Measurements from ENCODE around the gene JUN. TPM values are rescaled to one million over a fixed set of nuclear protein-coding genes. Genes with fewer than 3 reads are reported as not detected.

Gene JUN
- total RNA-seq, 1 donor from 2014 or later, result 89.6 TPM

DNA sequence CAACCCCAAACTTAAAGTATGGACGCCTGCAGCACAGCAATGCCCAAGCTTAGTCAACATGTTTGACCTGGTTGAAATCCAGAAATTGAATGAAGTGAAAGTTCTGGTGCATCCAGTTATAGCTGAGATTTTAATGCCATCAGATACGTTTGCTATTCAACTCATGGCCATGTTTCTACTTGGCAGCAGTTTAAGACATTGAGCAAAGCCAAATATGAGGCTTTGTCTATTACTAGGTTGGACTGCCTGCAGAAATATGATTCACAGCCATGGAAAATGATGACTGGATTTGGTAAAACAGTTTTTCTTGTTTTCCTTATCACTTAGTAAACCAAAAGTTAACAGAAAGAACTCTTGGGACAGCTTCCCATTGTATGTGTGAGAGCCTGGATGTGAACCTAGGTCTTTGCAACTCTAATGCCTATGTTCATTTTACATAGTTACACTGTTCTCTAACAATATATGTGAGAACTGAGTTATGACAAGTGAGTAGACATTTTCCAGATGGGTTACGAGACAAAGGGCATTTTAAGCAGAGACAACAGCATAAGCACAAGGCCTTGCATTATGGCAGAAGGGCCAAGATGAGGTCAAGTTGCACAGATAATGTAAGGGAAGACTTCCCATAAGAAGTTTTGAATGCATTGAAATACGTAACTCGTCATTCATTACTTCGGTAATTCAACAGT, 51.6 kb downstream of the JUN start:
- H3K4me3 ChIP-seq (ENCODE audit: low read depth, low read length), result no peak overlapping the region
- no peak for DNase-seq (ENCODE audit: low read depth)
- TF ChIP-seq, protein P1, sequence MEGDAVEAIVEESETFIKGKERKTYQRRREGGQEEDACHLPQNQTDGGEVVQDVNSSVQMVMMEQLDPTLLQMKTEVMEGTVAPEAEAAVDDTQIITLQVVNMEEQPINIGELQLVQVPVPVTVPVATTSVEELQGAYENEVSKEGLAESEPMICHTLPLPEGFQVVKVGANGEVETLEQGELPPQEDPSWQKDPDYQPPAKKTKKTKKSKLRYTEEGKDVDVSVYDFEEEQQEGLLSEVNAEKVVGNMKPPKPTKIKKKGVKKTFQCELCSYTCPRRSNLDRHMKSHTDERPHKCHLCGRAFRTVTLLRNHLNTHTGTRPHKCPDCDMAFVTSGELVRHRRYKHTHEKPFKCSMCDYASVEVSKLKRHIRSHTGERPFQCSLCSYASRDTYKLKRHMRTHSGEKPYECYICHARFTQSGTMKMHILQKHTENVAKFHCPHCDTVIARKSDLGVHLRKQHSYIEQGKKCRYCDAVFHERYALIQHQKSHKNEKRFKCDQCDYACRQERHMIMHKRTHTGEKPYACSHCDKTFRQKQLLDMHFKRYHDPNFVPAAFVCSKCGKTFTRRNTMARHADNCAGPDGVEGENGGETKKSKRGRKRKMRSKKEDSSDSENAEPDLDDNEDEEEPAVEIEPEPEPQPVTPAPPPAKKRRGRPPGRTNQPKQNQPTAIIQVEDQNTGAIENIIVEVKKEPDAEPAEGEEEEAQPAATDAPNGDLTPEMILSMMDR (conservative IDR thresholded peaks at IDR 0.05; ENCODE audit: low read depth, low read length), result no peak

Other genes starting within 250 kb of the JUN start
- 14.7 and 16.1 TPM in 2 replicates for gene OMA1, start 237.3 kb downstream of the JUN start, total RNA-seq
- 91.7 and 219 TPM in 2 replicates for gene TACSTD2, start 206.8 kb downstream of the JUN start, total RNA-seq
- 5.9 and 6.3 TPM in 2 replicates for gene MYSM1, start 84.0 kb downstream of the JUN start, total RNA-seq

All from epithelial cell of proximal tubule (primary cell).